K562 (cell line): ENCODE measurements around the gene GLRX5. TPM values are rescaled to one million over a fixed set of nuclear protein-coding genes. Genes with fewer than 3 reads are reported as not detected.

Source experiments
- ATAC-seq: fragments of 200-7000 bp; cut with Tn5 transposase; 3 replicates; pipeline ENCODE4 v1.9.1; 2020; ENCODE audit warnings: moderate library complexity
- BruUV-seq: library from RNA; stranded (reverse); fragments of 400-500 nt; replicated peaks from 2 replicates; lab custom pipeline; 2021; lab: Mats Ljungman, UMichigan
- CTCF ChIA-PET: fragments of 300-600 bp; formaldehyde crosslinking; extraction: SDS; loops from one replicate; lab custom pipeline; 2021; ENCODE audit warnings: low intra/inter-chr PET ratio; lab: Yijun Ruan, JAX
- POLR2A ChIA-PET: fragments of 300-600, 350-650 bp; sonication (Branson Sonifier 250); formaldehyde crosslinking; extraction: SDS; loops from one replicate; lab custom pipeline; 2021; ENCODE audit warnings: antibody characterized with exemption, inconsistent platforms; lab: Yijun Ruan, JAX
- DNase-seq, 4 experiments: peaks; one replicate each; pipeline versions ENCODE4 v3.0.0 to v3.0.0-alpha.2; 2011 to 2018; ENCODE audit warnings: low spot score in 3 of 4, mixed read lengths in 3 of 4; ENCODE audit errors: extremely low read depth in 1 of 4
- FAIRE-seq: peaks from 2 replicates; lab custom pipeline; 2011; peaks lifted over from hg19 to GRCh38; lab: Jason Lieb, UNC
- H2AFZ ChIP-seq: 2 replicates; pipeline ENCODE4 v1.6.0; 2011; ENCODE audit warnings: low read depth, low read length, control low read depth, inconsistent platforms
- H3K27ac ChIP-seq: fragments of 200-600 bp; 3 replicates; pipeline ENCODE4 v1.8.0; 2011; ENCODE audit warnings: low read depth, mild to moderate bottlenecking, control low read depth, inconsistent platforms, low read length, moderate library complexity, mixed read lengths; ENCODE audit errors: extremely low read depth
- H3K27me3 ChIP-seq, 2 experiments: fragments of 300-600 bp in 1 of 2; 2 replicates in 1 of 2; 3 replicates in 1 of 2; pipeline versions ENCODE4 v1.6.0 to v1.8.0; 2011; ENCODE audit warnings: inconsistent platforms in 2 of 2, low read length in 2 of 2, mild to moderate bottlenecking in 1 of 2, mixed read lengths in 1 of 2, moderate library complexity in 1 of 2; ENCODE audit not compliant: control insufficient read depth in 2 of 2, insufficient read depth in 2 of 2
- H3K36me3 ChIP-seq: fragments of 300-600 bp; 3 replicates; pipeline ENCODE4 v1.8.0; 2011; ENCODE audit warnings: mild to moderate bottlenecking, low read length, inconsistent platforms; ENCODE audit not compliant: control insufficient read depth, insufficient read depth
- H3K4me1 ChIP-seq, 2 experiments: fragments of 200-600 bp in 1 of 2; replicated peaks in 1 of 2; 2 replicates in 1 of 2; 3 replicates in 1 of 2; pipeline versions ENCODE4 v1.5.1 to v1.8.0; 2011; ENCODE audit warnings: inconsistent platforms in 2 of 2, low read length in 2 of 2, mild to moderate bottlenecking in 1 of 2, mixed read lengths in 1 of 2, moderate library complexity in 1 of 2; ENCODE audit not compliant: control insufficient read depth in 2 of 2, insufficient read depth in 2 of 2
- H3K4me2 ChIP-seq: 2 replicates; pipeline ENCODE4 v1.6.1; 2011; ENCODE audit warnings: low read length, control low read depth, inconsistent platforms, mixed read lengths; ENCODE audit not compliant: insufficient read depth
- H3K4me3 ChIP-seq: fragments of 200-600 bp; sonication (generic), shearing (Covaris generic); 2 replicates; pipeline ENCODE4 v1.5.1; 2016; ENCODE audit warnings: control low read depth, inconsistent platforms
- H3K79me2 ChIP-seq: fragments of 200-600 bp; 3 replicates; pipeline ENCODE4 v1.8.0; 2011; ENCODE audit warnings: low read length, inconsistent platforms; ENCODE audit not compliant: control insufficient read depth, insufficient read depth
- H3K9ac ChIP-seq, 2 experiments: 2 replicates each; pipeline versions ENCODE4 v1.6.0 to v1.6.1; 2011; ENCODE audit warnings: low read depth in 2 of 2, low read length in 2 of 2, control low read depth in 1 of 2, inconsistent platforms in 1 of 2, mild to moderate bottlenecking in 1 of 2, mixed read lengths in 1 of 2; ENCODE audit not compliant: insufficient read depth in 1 of 2
- H3K9me1 ChIP-seq: one replicate; pipeline ENCODE4 v1.6.0; 2011; ENCODE audit warnings: inconsistent platforms, mild to moderate bottlenecking, low read length, moderate library complexity; ENCODE audit not compliant: control insufficient read depth, insufficient read depth
- H3K9me3 ChIP-seq: replicated peaks from 2 replicates; pipeline ENCODE4 v1.5.1; 2011; ENCODE audit warnings: low read depth, low read length, inconsistent platforms; ENCODE audit not compliant: control insufficient read depth, insufficient read depth
- H4K20me1 ChIP-seq: replicated peaks from 2 replicates; pipeline ENCODE4 v1.6.1; 2011; ENCODE audit warnings: low read length, inconsistent platforms, mixed read lengths; ENCODE audit not compliant: control insufficient read depth, insufficient read depth
- BACH1 ChIP-seq: fragments of 200-800 bp; sonication (Bioruptor generic); IDR thresholded peaks from 2 replicates; pipeline ENCODE4 v1.6.1; 2016; ENCODE audit warnings: missing genetic modification characterization, missing compliant biosample characterization
- CBX3 ChIP-seq, 2 experiments: IDR thresholded peaks; 1 replicate in 1 of 2; 2 replicates in 1 of 2; pipeline ENCODE4 v1.6.1; 2012; ENCODE audit warnings: inconsistent platforms in 2 of 2, low read length in 2 of 2, borderline replicate concordance in 1 of 2, control low read depth in 1 of 2
- DDX20 ChIP-seq: fragments of 450-650 bp; IDR thresholded peaks from 2 replicates; pipeline ENCODE4 v1.6.1; 2016; ENCODE audit warnings: missing genetic modification characterization, low read depth, mild to moderate bottlenecking, missing compliant biosample characterization, moderate library complexity
- FOXA3 ChIP-seq, 2 experiments: fragments of 450-650 bp in 1 of 2; sonication (generic) in 1 of 2; formaldehyde crosslinking; IDR thresholded peaks in 1 of 2; conservative IDR thresholded peaks in 1 of 2; 2 replicates each; pipeline versions ENCODE4 v1.4.0 to v1.8.0; 2020 to 2022; ENCODE audit warnings: mild to moderate bottlenecking in 2 of 2, missing genetic modification reagents in 1 of 2
- HNRNPLL ChIP-seq: fragments of 200-400 bp; formaldehyde crosslinking; IDR thresholded peaks from 2 replicates; pipeline ENCODE4 v1.6.1; 2017; ENCODE audit warnings: low read length, low read depth, mild to moderate bottlenecking; ENCODE audit not compliant: poor library complexity, severe bottlenecking
- MYBL2 ChIP-seq, 2 experiments: fragments of 450-650 bp in 1 of 2; sonication (generic) in 1 of 2; formaldehyde crosslinking in 1 of 2; IDR thresholded peaks; 2 replicates each; pipeline versions ENCODE4 v1.6.1 to v1.8.1; 2017 to 2022; ENCODE audit warnings: borderline replicate concordance in 1 of 2, inconsistent platforms in 1 of 2, low read depth in 1 of 2, mild to moderate bottlenecking in 1 of 2, missing genetic modification reagents in 1 of 2, moderate library complexity in 1 of 2
- TAF7 ChIP-seq: fragments of 450-650 bp; IDR thresholded peaks from 2 replicates; pipeline ENCODE4 v1.6.1; 2016; ENCODE audit warnings: missing genetic modification characterization, missing compliant biosample characterization
- TEAD2 ChIP-seq: fragments of 450-650 bp; IDR thresholded peaks from 2 replicates; pipeline ENCODE4 v1.6.1; 2016; ENCODE audit warnings: missing genetic modification characterization, control low read depth, missing compliant biosample characterization
- TRIM28 ChIP-seq: fragments of 450-650 bp; IDR thresholded peaks from 2 replicates; pipeline ENCODE4 v1.6.1; 2017
- ZFP30 ChIP-seq: fragments of 250-450 bp; sonication (Bioruptor Pico); IDR thresholded peaks from 2 replicates; pipeline ENCODE4 v1.8.0; 2022; ENCODE audit warnings: moderate library complexity, mild to moderate bottlenecking, inconsistent platforms, borderline replicate concordance
- ZNF263 ChIP-seq: sonication (generic); formaldehyde crosslinking; IDR thresholded peaks from 2 replicates; pipeline ENCODE4 v1.8.0; 2022; ENCODE audit warnings: mild to moderate bottlenecking, missing genetic modification reagents, borderline replicate concordance
- ZNF589 ChIP-seq: fragments of 200-800 bp; sonication (Bioruptor generic); IDR thresholded peaks from 2 replicates; pipeline ENCODE4 v1.6.1; 2016; ENCODE audit warnings: low read depth, missing genetic modification characterization, missing compliant biosample characterization
- ZNF696 ChIP-seq: fragments of 250-450 bp; sonication (Bioruptor Pico); conservative IDR thresholded peaks from 2 replicates; pipeline ENCODE4 v1.4.0; 2020; ENCODE audit warnings: mild to moderate bottlenecking, moderate library complexity
- ZNF79 ChIP-seq: fragments of 250-450 bp; sonication (Bioruptor Pico); IDR thresholded peaks from 2 replicates; pipeline ENCODE4 v1.4.0; 2020; ENCODE audit warnings: low read depth, mild to moderate bottlenecking, moderate library complexity
- WGBS: fragments of 100-300 bp; shearing (Covaris generic); methylation state at CpG from one replicate; pipeline ENCODE4 v1.1.6; 2016; ENCODE audit warnings: low coverage, mixed read lengths; ENCODE audit not compliant: insufficient coverage; ENCODE audit errors: missing lambda C conversion rate; 5-methylcytosine and 5-hydroxymethylcytosine counted together
- in situ Hi-C: fragments of 300-500 bp; cut with MboI; formaldehyde crosslinking; loops from 4 replicates; pipeline ENCODE4 v1.15.0; 2018; ENCODE audit warnings: inconsistent platforms, mixed read lengths
- intact Hi-C: fragments of 100-400 bp; cut with micrococcal nuclease; formaldehyde crosslinking; loops from 2 replicates; pipeline ENCODE4 v1.14.2; 2022
- polyA plus RNA-seq, 8 experiments: library from polyadenylated mRNA; depleted of rRNA in 4 of 8; stranded (reverse) in 5 of 8; unstranded in 3 of 8; fragments of >200 nt; fragmentation: Nextera tagmentation in 2 of 8; fragmentation: Illumina TruSeq in 1 of 8; extraction: Ambion mirVana in 2 of 8; extraction: Trizol in 1 of 8; gene quantifications; 2 replicates each; pipeline versions ENCODE4 v1.2.1 to v1.2.3, GENCODE V29; 2011 to 2014; ENCODE audit warnings: inconsistent platforms in 1 of 8, missing spikeins in 1 of 8
- total RNA-seq, 7 experiments: library from RNA; depleted of rRNA in 6 of 7; stranded (reverse); fragments of >200 nt in 6 of 7; fragmentation: Illumina TruSeq in 2 of 7; extraction: Trizol in 2 of 7; gene quantifications; 2 replicates each; pipeline versions ENCODE4 v1.2.1 to v1.2.3, GENCODE V29; 2011 to 2021; ENCODE audit warnings: low replicate concordance in 1 of 7
- TF ChIP-seq, protein P1 (sequence below): fragments of 450-650 bp; formaldehyde crosslinking; conservative IDR thresholded peaks from 2 replicates; pipeline ENCODE4 v1.4.0; 2022; ENCODE audit warnings: mild to moderate bottlenecking, missing genetic modification characterization
- TF ChIP-seq, protein P2 (sequence below): fragments of 450-650 bp; IDR thresholded peaks from 2 replicates; pipeline ENCODE4 v1.6.1; 2017; ENCODE audit warnings: antibody characterized with exemption
- TF ChIP-seq, protein P3 (sequence below): fragments of 450-650 bp; formaldehyde crosslinking; IDR thresholded peaks from 2 replicates; pipeline ENCODE4 v1.4.0; 2020; ENCODE audit warnings: mild to moderate bottlenecking, mixed read lengths

The GLRX5 gene
- total and polyA plus RNA-seq, 9 of the 15 experiments (the other 6 are each of a cell fraction or from before 2014, with no cell fraction given): 16.7 to 96.8 (median 66.8) TPM

DNA sequence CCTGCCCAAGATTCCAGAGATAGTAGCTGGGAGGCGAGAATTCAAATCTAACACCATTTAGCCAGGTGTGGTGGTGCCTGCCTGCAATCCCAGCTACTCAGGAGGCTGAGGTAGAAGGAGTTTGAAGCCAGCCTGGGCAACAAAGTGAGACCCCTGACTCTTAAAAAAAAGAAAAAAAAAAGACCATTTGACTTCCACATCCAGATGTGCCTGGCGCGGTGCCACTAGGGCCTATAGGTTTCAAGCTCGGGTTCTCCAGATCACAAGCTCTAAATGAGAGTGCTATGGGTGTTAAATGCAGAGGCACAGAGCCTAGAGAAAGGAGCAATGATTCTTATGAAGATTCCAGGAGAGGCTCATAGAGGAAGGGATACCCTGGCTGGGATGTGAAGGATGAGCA is 40.9 kb upstream of the GLRX5 start:
- DNase-seq (no peak), FAIRE-seq (no peak), ATAC-seq (no peak)
- Histone ChIP-seq H3K9ac (no peak overlapping the region), H3K4me1 (no peaks in the 10 kb centered on the region), H3K27ac (no peak overlapping the region), H4K20me1 (no peaks in the 10 kb centered on the region; the same call in 1 of the 2 replicates), H3K4me3 (no peak overlapping the region), H3K4me2 (no peak overlapping the region), H3K9me1 (no peaks in the 10 kb centered on the region), H3K36me3 (no peaks in the 10 kb centered on the region), H3K27me3 (peaks cover 0 to 5% of the 10 kb centered on the region in 2 experiments; a peak in 2 of 5 replicates), H3K79me2 (no peaks in the 10 kb centered on the region), H2AFZ (no peak overlapping the region), H3K9me3 (no peaks in the 10 kb centered on the region)
- no peak for TF ChIP-seq ZFP30 (CRISPR knock-in tag)
- no peak for TF ChIP-seq DDX20 (tag)
- no peak for TF ChIP-seq ZNF79 (CRISPR knock-in tag)
- TF ChIP-seq ZNF263: no peak
- TF ChIP-seq ZNF589 (CRISPR knock-in tag): no peak
- TF ChIP-seq TRIM28: no peak
- TF ChIP-seq, protein P1, sequence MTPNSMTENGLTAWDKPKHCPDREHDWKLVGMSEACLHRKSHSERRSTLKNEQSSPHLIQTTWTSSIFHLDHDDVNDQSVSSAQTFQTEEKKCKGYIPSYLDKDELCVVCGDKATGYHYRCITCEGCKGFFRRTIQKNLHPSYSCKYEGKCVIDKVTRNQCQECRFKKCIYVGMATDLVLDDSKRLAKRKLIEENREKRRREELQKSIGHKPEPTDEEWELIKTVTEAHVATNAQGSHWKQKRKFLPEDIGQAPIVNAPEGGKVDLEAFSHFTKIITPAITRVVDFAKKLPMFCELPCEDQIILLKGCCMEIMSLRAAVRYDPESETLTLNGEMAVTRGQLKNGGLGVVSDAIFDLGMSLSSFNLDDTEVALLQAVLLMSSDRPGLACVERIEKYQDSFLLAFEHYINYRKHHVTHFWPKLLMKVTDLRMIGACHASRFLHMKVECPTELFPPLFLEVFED (CRISPR knock-in tag): no peak
- no peak for TF ChIP-seq MYBL2 (IDR thresholded peaks at IDR 0.05; ENCODE audit: low read depth)
- TF ChIP-seq MYBL2 (CRISPR knock-in tag; IDR thresholded peaks at IDR 0.05; ENCODE audit: borderline replicate concordance): no peak
- TF ChIP-seq TAF7 (tag): no peak
- TF ChIP-seq CBX3 (IDR thresholded peaks at IDR 0.05; ENCODE audit: borderline replicate concordance in 1 of 2, low read length in 2 of 2): no peak
- TF ChIP-seq TEAD2 (tag): no peak
- TF ChIP-seq, protein P2, sequence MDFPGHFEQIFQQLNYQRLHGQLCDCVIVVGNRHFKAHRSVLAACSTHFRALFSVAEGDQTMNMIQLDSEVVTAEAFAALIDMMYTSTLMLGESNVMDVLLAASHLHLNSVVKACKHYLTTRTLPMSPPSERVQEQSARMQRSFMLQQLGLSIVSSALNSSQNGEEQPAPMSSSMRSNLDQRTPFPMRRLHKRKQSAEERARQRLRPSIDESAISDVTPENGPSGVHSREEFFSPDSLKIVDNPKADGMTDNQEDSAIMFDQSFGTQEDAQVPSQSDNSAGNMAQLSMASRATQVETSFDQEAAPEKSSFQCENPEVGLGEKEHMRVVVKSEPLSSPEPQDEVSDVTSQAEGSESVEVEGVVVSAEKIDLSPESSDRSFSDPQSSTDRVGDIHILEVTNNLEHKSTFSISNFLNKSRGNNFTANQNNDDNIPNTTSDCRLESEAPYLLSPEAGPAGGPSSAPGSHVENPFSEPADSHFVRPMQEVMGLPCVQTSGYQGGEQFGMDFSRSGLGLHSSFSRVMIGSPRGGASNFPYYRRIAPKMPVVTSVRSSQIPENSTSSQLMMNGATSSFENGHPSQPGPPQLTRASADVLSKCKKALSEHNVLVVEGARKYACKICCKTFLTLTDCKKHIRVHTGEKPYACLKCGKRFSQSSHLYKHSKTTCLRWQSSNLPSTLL: no peak
- TF ChIP-seq BACH1 (tag): no peak
- no peak for TF ChIP-seq FOXA3 (CRISPR knock-in tag; conservative IDR thresholded peaks at IDR 0.05 in 1 of 2, IDR thresholded peaks at IDR 0.05 in 1 of 2)
- TF ChIP-seq ZNF696 (CRISPR knock-in tag): no peak
- TF ChIP-seq HNRNPLL: no peak
- TF ChIP-seq, protein P3, sequence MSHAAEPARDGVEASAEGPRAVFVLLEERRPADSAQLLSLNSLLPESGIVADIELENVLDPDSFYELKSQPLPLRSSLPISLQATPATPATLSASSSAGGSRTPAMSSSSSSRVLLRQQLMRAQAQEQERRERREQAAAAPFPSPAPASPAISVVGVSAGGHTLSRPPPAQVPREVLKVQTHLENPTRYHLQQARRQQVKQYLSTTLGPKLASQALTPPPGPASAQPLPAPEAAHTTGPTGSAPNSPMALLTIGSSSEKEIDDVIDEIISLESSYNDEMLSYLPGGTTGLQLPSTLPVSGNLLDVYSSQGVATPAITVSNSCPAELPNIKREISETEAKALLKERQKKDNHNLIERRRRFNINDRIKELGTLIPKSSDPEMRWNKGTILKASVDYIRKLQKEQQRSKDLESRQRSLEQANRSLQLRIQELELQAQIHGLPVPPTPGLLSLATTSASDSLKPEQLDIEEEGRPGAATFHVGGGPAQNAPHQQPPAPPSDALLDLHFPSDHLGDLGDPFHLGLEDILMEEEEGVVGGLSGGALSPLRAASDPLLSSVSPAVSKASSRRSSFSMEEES (CRISPR knock-in tag): no peak
- intact Hi-C loops (no loop called here), in situ Hi-C loops (no loop called here)
- WGBS: 20% methylated on average over 1 of the region's 4 CpGs
- BruUV-seq: no TSS peak
- ChIA-PET POLR2A (interaction anchor here (1.1 kb wide), 1 partner anchor 11 kb away, joined by 3 read pairs; no protein-coding TSS in a partner anchor), CTCF (no interaction called here)
